NCI-H2081 (cell line): ENCODE results near the gene GTSE1.

ENCODE experiments used
- DNase-seq, 2 experiments: peaks; one replicate each; lab custom pipeline; 2025; lab: John Stamatoyannopoulos, UW

Gene GTSE1

GRCh38 chr22:46327691-46328465 is 31.2 kb downstream of the GTSE1 start:
- DNase-seq: no peak

GRCh38 chr22:46328797-46329196 is 32.1 kb downstream of the GTSE1 start:
- DNase-seq: no peak

GRCh38 chr22:46329616-46330015 is 32.9 kb downstream of the GTSE1 start:
- DNase-seq: no peak

GRCh38 chr22:46330426-46330825 is 33.8 kb downstream of the GTSE1 start:
- DNase-seq: no peak

GRCh38 chr22:46331496-46331895 is 34.8 kb downstream of the GTSE1 start:
- DNase-seq: no peak

- DNase-seq: peak; percentile 65 to 76
These were observed 38.8 kb downstream of the GTSE1 start, which contains the start of gene TRMU for GRCh38 chr22:46335201-46336118. TRMU (plus strand) TSS chr22:46335714; CDS start chr22:46335765, 51 bp downstream.

- DNase-seq: peak in 1 of 2 experiments; percentile 42
These were observed 39.7 kb downstream of the GTSE1 start for GRCh38 chr22:46336119-46337078.

- no peak for DNase-seq
These were observed 41.2 kb downstream of the GTSE1 start for GRCh38 chr22:46337870-46338269.

GRCh38 chr22:46338636-46339035 is 42.0 kb downstream of the GTSE1 start:
- no peak for DNase-seq

GRCh38 chr22:46339956-46340355 is 43.3 kb downstream of the GTSE1 start:
- DNase-seq: no peak

GRCh38 chr22:46340676-46341075 is 44.0 kb downstream of the GTSE1 start:
- DNase-seq: no peak

- DNase-seq: peak in 1 of 2 experiments; percentile 8
These were observed 50.2 kb downstream of the GTSE1 start for GRCh38 chr22:46346680-46347405.

- no peak for DNase-seq
These were observed 51.0 kb downstream of the GTSE1 start for GRCh38 chr22:46347646-46348045.

- no peak for DNase-seq
These were observed 51.5 kb downstream of the GTSE1 start for GRCh38 chr22:46348099-46348695.

GRCh38 chr22:46349238-46349637 is 52.6 kb downstream of the GTSE1 start:
- no peak for DNase-seq

- DNase-seq: no peak
These were observed 53.0 kb downstream of the GTSE1 start for GRCh38 chr22:46349681-46350080.

- DNase-seq: no peak
These were observed 53.5 kb downstream of the GTSE1 start for GRCh38 chr22:46350121-46350520.

GRCh38 chr22:46350646-46351045 is 54.0 kb downstream of the GTSE1 start:
- DNase-seq: no peak

GRCh38 chr22:46351131-46351735 is 54.6 kb downstream of the GTSE1 start:
- DNase-seq: no peak

- no peak for DNase-seq
These were observed 55.1 kb downstream of the GTSE1 start for GRCh38 chr22:46351767-46352166.
